B cell (primary cell): ENCODE data around the gene MRPL41. TPM values are rescaled to one million over a fixed set of nuclear protein-coding genes. Genes with fewer than 3 reads are reported as not detected.

ENCODE experiments used
- ATAC-seq: fragments of 200-7000 bp; cut with Tn5 transposase; one replicate; pipeline ENCODE4 v1.10.0; 2021; ENCODE audit warnings: low read depth, mild to moderate bottlenecking, moderate number of reproducible peaks, moderate library complexity
- CTCF ChIA-PET: fragments of 350-600 bp; sonication (Branson Sonifier 250); formaldehyde crosslinking; loops from one replicate; lab custom pipeline; 2021; ENCODE audit warnings: antibody characterized with exemption, inconsistent platforms; lab: Charles Lee
- POLR2A ChIA-PET: fragments of 350-600 bp; sonication (Branson Sonifier 250); formaldehyde crosslinking; loops from one replicate; lab custom pipeline; 2021; ENCODE audit warnings: antibody characterized with exemption; lab: Charles Lee
- DNase-seq: peaks from one replicate; pipeline ENCODE4 v3.0.0; 2013
- H2AFZ ChIP-seq: 2 replicates; pipeline ENCODE4 v1.6.1; 2012; ENCODE audit warnings: mild to moderate bottlenecking, low read depth, low read length; ENCODE audit not compliant: insufficient read depth, poor library complexity, severe bottlenecking
- H3K27ac ChIP-seq, 2 donors: 1 replicate in 1 of 2; 2 replicates in 1 of 2; pipeline ENCODE4 v1.5.1; 2012 to 2013; ENCODE audit warnings: low read length in 2 of 2, mild to moderate bottlenecking in 2 of 2, moderate library complexity in 1 of 2
- H3K27me3 ChIP-seq, 4 experiments: fragments of 200-600 bp in 1 of 4; sonication (generic) in 1 of 4; replicated peaks in 1 of 4; 1 replicate in 2 of 4; 2 replicates in 2 of 4; pipeline versions ENCODE4 v1.6.1 to v1.7.0; 2013 to 2016; ENCODE audit warnings: low read length in 3 of 4, mild to moderate bottlenecking in 2 of 4, mixed read lengths in 1 of 4, moderate library complexity in 1 of 4; ENCODE audit not compliant: insufficient read depth in 4 of 4, control insufficient read depth in 3 of 4; ENCODE audit errors: control extremely low read depth in 1 of 4
- H3K36me3 ChIP-seq, 2 experiments: replicated peaks in 1 of 2; 1 replicate in 1 of 2; 2 replicates in 1 of 2; pipeline versions ENCODE4 v1.6.1 to v1.7.1; 2013; ENCODE audit warnings: low read length in 1 of 2; ENCODE audit not compliant: insufficient read depth in 2 of 2, control insufficient read depth in 1 of 2; ENCODE audit errors: control extremely low read depth in 1 of 2, extremely low read depth in 1 of 2
- H3K4me1 ChIP-seq, 2 donors: fragments of 200-600 bp in 1 of 2; sonication (generic) in 1 of 2; 1 replicate in 1 of 2; 2 replicates in 1 of 2; pipeline versions ENCODE4 v1.5.1 to v1.6.1; 2013 to 2017; ENCODE audit warnings: low read length in 2 of 2; ENCODE audit not compliant: control insufficient read depth in 2 of 2, insufficient read depth in 2 of 2
- H3K4me2 ChIP-seq: replicated peaks from 2 replicates; pipeline ENCODE3; 2012; ENCODE audit warnings: mild to moderate bottlenecking, low read depth, low read length; ENCODE audit not compliant: poor library complexity, severe bottlenecking
- H3K4me3 ChIP-seq, 5 experiments: fragments of 200-600 bp in 1 of 5; sonication (generic) in 1 of 5; 1 replicate in 3 of 5; 2 replicates in 2 of 5; pipeline versions ENCODE4 v1.5.1 to v1.7.0; 2011 to 2016; ENCODE audit warnings: low read length in 4 of 5, mild to moderate bottlenecking in 4 of 5, low read depth in 2 of 5, control low read depth in 1 of 5, moderate library complexity in 1 of 5; ENCODE audit not compliant: insufficient read depth in 1 of 5; ENCODE audit errors: control extremely low read depth in 1 of 5, extremely low read depth in 1 of 5
- H3K79me2 ChIP-seq: fragments of 200-600 bp; sonication (generic); one replicate; pipeline ENCODE4 v1.6.0; 2016; ENCODE audit warnings: low read length; ENCODE audit not compliant: control insufficient read depth, insufficient read depth
- H3K9ac ChIP-seq: fragments of 200-600 bp; sonication (generic); 2 replicates; pipeline ENCODE4 v1.6.1; 2017; ENCODE audit warnings: mild to moderate bottlenecking, low read length, moderate library complexity
- H3K9me3 ChIP-seq, 3 donors: one replicate each; pipeline versions ENCODE4 v1.6.1 to v1.7.1; 2013; ENCODE audit warnings: low read length in 2 of 3; ENCODE audit not compliant: control insufficient read depth in 2 of 3, insufficient read depth in 1 of 3; ENCODE audit errors: control extremely low read depth in 1 of 3
- H4K20me1 ChIP-seq: 2 replicates; pipeline ENCODE4 v1.6.0; 2012; ENCODE audit warnings: mild to moderate bottlenecking, low read length; ENCODE audit not compliant: insufficient read depth, control insufficient read depth, poor library complexity, severe bottlenecking
- H3K27ac Mint-ChIP-seq: one replicate; pipeline ENCODE4 v1.8.0; 2021; ENCODE audit warnings: mixed read lengths
- H3K27me3 Mint-ChIP-seq: one replicate; pipeline ENCODE4 v1.8.0; 2021; ENCODE audit warnings: mixed read lengths
- H3K4me1 Mint-ChIP-seq: one replicate; pipeline ENCODE4 v1.8.0; 2021; ENCODE audit warnings: mixed read lengths
- H3K4me3 Mint-ChIP-seq: one replicate; pipeline ENCODE4 v1.8.0; 2021; ENCODE audit warnings: mixed read lengths
- H3K9me3 Mint-ChIP-seq: one replicate; pipeline ENCODE4 v1.8.0; 2022; ENCODE audit warnings: mixed read lengths; ENCODE audit not compliant: insufficient read depth
- CTCF ChIP-seq: fragments of 200-600 bp; IDR thresholded peaks from one replicate; pipeline ENCODE4 v1.8.0; 2022; ENCODE audit warnings: antibody characterized with exemption, mild to moderate bottlenecking
- EZH2 ChIP-seq: IDR thresholded peaks from 2 replicates; pipeline ENCODE4 v1.6.1; 2012; ENCODE audit warnings: borderline replicate concordance, low read depth, mild to moderate bottlenecking, moderate library complexity, low read length; ENCODE audit not compliant: insufficient read depth, poor library complexity, severe bottlenecking
- WGBS: methylation state at CpG from one replicate; pipeline ENCODE4 v1.1.5; 2013; ENCODE audit warnings: missing lambda C conversion rate; ENCODE audit not compliant: insufficient coverage; 5-methylcytosine and 5-hydroxymethylcytosine counted together
- intact Hi-C: fragments of 100-400 bp; cut with micrococcal nuclease; formaldehyde crosslinking; loops from one replicate; pipeline ENCODE4 v1.10.0; 2022
- polyA plus RNA-seq: library from polyadenylated mRNA; depleted of rRNA; stranded (reverse); fragments of >200 nt; gene quantifications from 2 replicates; pipeline ENCODE4 v1.2.3, GENCODE V29; 2012
- total RNA-seq, 2 donors: library from RNA; stranded (reverse); fragments of 120-200 nt in 1 of 2; gene quantifications; 1 replicate in 1 of 2; 2 replicates in 1 of 2; pipeline versions ENCODE4 v1.2.3 to v1.2.4, GENCODE V29; 2013 to 2022

Gene MRPL41
- total and polyA plus RNA-seq, 2 donors (not counting 1 experiment from before 2014, with no cell fraction given): 59.2 to 70.9 TPM

- H3K36me3 ChIP-seq: peaks cover 0 to 37% of the 10 kb centered on the region in 2 experiments
- H3K4me3 Mint-ChIP-seq: no peak overlapping the region
- ChIA-PET CTCF (interaction anchor here (0.7 to 1.2 kb wide), 3 partner anchors 21 to 113 kb away, joined by 3 to 4 read pairs (median 3); no protein-coding TSS in a partner anchor), POLR2A (no interaction called here)
- H4K20me1 ChIP-seq: peaks cover 7% of the 10 kb centered on the region
- no peak overlapping the region for H3K27ac Mint-ChIP-seq
- no peaks in the 10 kb centered on the region for H3K27me3 Mint-ChIP-seq
- TF ChIP-seq CTCF: no peak
- no peaks in the 10 kb centered on the region for H3K9me3 Mint-ChIP-seq
- no peak overlapping the region for H2AFZ ChIP-seq
- H3K4me2 ChIP-seq: no peak overlapping the region
- DNase-seq (no peak), ATAC-seq (no peak)
- intact Hi-C loops: no loop called here
- H3K4me1 Mint-ChIP-seq: peaks cover 6% of the 10 kb centered on the region
- WGBS: 97% methylated on average over 20 of the region's 20 CpGs
- H3K9me3 ChIP-seq: no peaks in the 10 kb centered on the region
- no peak overlapping the region for H3K27ac ChIP-seq
- H3K9ac ChIP-seq: no peak overlapping the region
- peaks cover 10 to 15% of the 10 kb centered on the region in 2 donors for H3K4me1 ChIP-seq
- H3K27me3 ChIP-seq: no peaks in the 10 kb centered on the region
- peaks cover 17% of the 10 kb centered on the region for H3K79me2 ChIP-seq
- no peak overlapping the region for H3K4me3 ChIP-seq
Measured at GRCh38 chr9:137582286-137582860, 30.7 kb downstream of the MRPL41 start.

- H3K9me3 ChIP-seq: no peaks in the 10 kb centered on the region
- WGBS: 89% methylated on average over 11 of the region's 14 CpGs
- Mint-ChIP-seq H3K9me3 (no peaks in the 10 kb centered on the region), H3K4me3 (no peak overlapping the region), H3K27me3 (no peaks in the 10 kb centered on the region), H3K4me1 (peaks cover 3% of the 10 kb centered on the region), H3K27ac (no peak overlapping the region)
- no peaks in the 10 kb centered on the region for H3K27me3 ChIP-seq
- H3K4me1 ChIP-seq: peaks cover 4 to 6% of the 10 kb centered on the region in 2 donors
- intact Hi-C loops: no loop called here
- peaks cover 0 to 44% of the 10 kb centered on the region in 2 experiments for H3K36me3 ChIP-seq
- ATAC-seq: no peak
- ChIA-PET POLR2A (no interaction called here), CTCF (no interaction called here)
- no peak overlapping the region for H3K27ac ChIP-seq
- H3K9ac ChIP-seq: no peak overlapping the region
- H2AFZ ChIP-seq: no peak overlapping the region
- H3K79me2 ChIP-seq: peaks cover 12% of the 10 kb centered on the region
- no peaks in the 10 kb centered on the region for H4K20me1 ChIP-seq
- no peak for DNase-seq
- no peak overlapping the region for H3K4me2 ChIP-seq
- H3K4me3 ChIP-seq: no peak overlapping the region
- no peak for TF ChIP-seq EZH2
- TF ChIP-seq CTCF: no peak
Measured at GRCh38 chr9:137583347-137583746, 31.7 kb downstream of the MRPL41 start.
